Pancreas (tissue), 10 donors: ENCODE measurements around the gene AUH. TPM values are rescaled to one million over a fixed set of nuclear protein-coding genes. Genes with fewer than 3 reads are reported as not detected.

ENCODE experiments used
- ATAC-seq, 4 donors: fragments of 200-7000 bp; cut with Tn5 transposase; one replicate each; pipeline versions ENCODE4 v1.8.0 to v1.9.1; 2020; ENCODE audit warnings: mild to moderate bottlenecking in 4 of 4, moderate library complexity in 4 of 4
- DNase-seq, 6 donors: peaks; one replicate each; pipeline ENCODE4 v3.0.0-alpha.2; 2020
- FAIRE-seq: peaks from 2 replicates; lab custom pipeline; 2012; peaks lifted over from hg19 to GRCh38; lab: Jason Lieb, UNC
- H3K27ac ChIP-seq, 4 donors: fragments of 200-600 bp; sonication (generic); 1 replicate in 3 of 4; 2 replicates in 1 of 4; pipeline versions ENCODE4 v1.5.0 to v1.8.0; 2020
- H3K27me3 ChIP-seq, 4 donors: fragments of 200-600 bp; one replicate each; pipeline ENCODE4 v1.8.0; 2021
- H3K36me3 ChIP-seq, 3 donors: fragments of 200-600 bp; sonication (generic) in 1 of 3; one replicate each; pipeline versions ENCODE4 v1.5.0 to v1.8.0; 2020 to 2021
- H3K4me1 ChIP-seq, 3 donors: fragments of 200-600 bp; one replicate each; pipeline ENCODE4 v1.8.0; 2021
- H3K4me3 ChIP-seq, 4 donors: fragments of 200-600 bp; sonication (generic) in 2 of 4; one replicate each; pipeline versions ENCODE4 v1.5.0 to v1.8.0; 2020 to 2021
- H3K9me3 ChIP-seq, 4 donors: fragments of 200-600 bp; one replicate each; pipeline ENCODE4 v1.8.0; 2021
- WGBS, 2 donors: extraction: QIAGEN DNeasy Blood & Tissue Kit; methylation state at CpG; one replicate each; pipeline ENCODE4 v1.1.7; 2013; 5-methylcytosine and 5-hydroxymethylcytosine counted together
- intact Hi-C, 3 donors: fragments of 100-400 bp; cut with DNase I; formaldehyde crosslinking; loops; one replicate each; pipeline versions ENCODE4 v1.11.1 to v1.14.2; 2022
- polyA plus RNA-seq, 2 donors: library from polyadenylated mRNA; stranded (reverse); fragments of 200-250 nt; gene quantifications; one replicate each; pipeline ENCODE4 v1.2.3, GENCODE V29; 2013
- total RNA-seq, 6 donors: library from RNA; stranded (reverse); fragmentation: NEBNext Ultra II Directional in 4 of 6; extraction: Animal tissue kit (Norgen Biotek cat#: 25700) in 4 of 6; gene quantifications; one replicate each; pipeline versions ENCODE4 v1.2.1 to v1.2.4, GENCODE V29; 2021 to 2023
- TF ChIP-seq, protein P1 (sequence below), 4 donors: fragments of 200-600 bp; sonication (generic) in 3 of 4; IDR thresholded peaks; one replicate each; pipeline versions ENCODE4 v1.5.0 to v1.8.0; 2021; ENCODE audit warnings: antibody characterized with exemption in 4 of 4
- donor health status: healthy with polysubstance abuse.
- donor health status: DM: no; HTN: no; CAD: no; lungs with moderate emphysema.
- donor health status: DM: no; HTN: no; CAD: no.
- donor health status: control.
- donor health status: control.
- donor health status: Bipolar disorder and iron deficiency.
- donor health status: DM: yes; HTN: yes; CAD: no.
- donor health status: DM: no; HTN: no; CAD: no.
- donor health status: DM: no; HTN: no; CAD: no.
- donor health status: DM: yes; HTN: yes; CAD: no.

Gene AUH
- total and polyA plus RNA-seq, 8 donors: 11.2 to 19.5 (median 14.7) TPM

DNA sequence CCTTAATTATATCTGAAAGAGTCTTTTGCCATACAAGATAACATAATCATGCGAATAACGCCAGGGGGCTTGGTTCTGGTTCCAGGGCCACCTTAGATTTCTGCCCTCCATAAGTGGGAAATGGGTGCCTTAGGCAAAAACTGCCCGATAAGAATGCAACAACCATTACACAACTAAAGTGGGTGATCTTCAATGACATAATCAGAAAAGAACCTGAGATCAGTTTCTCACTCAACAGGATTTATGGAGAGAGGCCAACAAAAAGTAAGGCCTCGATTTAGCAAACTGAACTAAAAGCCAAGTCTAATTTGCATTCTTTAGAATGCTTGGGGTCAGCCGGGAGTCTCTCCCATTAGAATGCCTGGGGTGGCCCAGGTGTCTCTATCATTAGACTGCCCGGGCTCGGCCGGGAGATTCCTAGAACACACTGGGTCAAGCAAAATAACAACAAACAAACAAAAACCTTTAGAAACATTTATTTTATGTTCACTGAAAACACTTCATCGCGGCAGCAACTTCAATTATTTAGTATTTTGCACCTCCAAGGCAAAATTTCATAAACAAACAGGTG, 194.8 kb downstream of the AUH start:
- WGBS, 2 donors: 79 to 84% methylated on average over 10 of the region's 10 CpGs
- intact Hi-C loops: no loop called here
- DNase-seq (no peak), FAIRE-seq (no peak), ATAC-seq (no peak)
- Histone ChIP-seq H3K4me3 (no peak overlapping the region), H3K27ac (no peak overlapping the region), H3K9me3 (no peaks in the 10 kb centered on the region), H3K36me3 (no peaks in the 10 kb centered on the region), H3K27me3 (no peaks in the 10 kb centered on the region), H3K4me1 (peaks cover 0 to 3% (median 0%) of the 10 kb centered on the region in 3 donors)
- TF ChIP-seq, protein P1, sequence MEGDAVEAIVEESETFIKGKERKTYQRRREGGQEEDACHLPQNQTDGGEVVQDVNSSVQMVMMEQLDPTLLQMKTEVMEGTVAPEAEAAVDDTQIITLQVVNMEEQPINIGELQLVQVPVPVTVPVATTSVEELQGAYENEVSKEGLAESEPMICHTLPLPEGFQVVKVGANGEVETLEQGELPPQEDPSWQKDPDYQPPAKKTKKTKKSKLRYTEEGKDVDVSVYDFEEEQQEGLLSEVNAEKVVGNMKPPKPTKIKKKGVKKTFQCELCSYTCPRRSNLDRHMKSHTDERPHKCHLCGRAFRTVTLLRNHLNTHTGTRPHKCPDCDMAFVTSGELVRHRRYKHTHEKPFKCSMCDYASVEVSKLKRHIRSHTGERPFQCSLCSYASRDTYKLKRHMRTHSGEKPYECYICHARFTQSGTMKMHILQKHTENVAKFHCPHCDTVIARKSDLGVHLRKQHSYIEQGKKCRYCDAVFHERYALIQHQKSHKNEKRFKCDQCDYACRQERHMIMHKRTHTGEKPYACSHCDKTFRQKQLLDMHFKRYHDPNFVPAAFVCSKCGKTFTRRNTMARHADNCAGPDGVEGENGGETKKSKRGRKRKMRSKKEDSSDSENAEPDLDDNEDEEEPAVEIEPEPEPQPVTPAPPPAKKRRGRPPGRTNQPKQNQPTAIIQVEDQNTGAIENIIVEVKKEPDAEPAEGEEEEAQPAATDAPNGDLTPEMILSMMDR (IDR thresholded peaks at IDR 0.05): no peak

DNA sequence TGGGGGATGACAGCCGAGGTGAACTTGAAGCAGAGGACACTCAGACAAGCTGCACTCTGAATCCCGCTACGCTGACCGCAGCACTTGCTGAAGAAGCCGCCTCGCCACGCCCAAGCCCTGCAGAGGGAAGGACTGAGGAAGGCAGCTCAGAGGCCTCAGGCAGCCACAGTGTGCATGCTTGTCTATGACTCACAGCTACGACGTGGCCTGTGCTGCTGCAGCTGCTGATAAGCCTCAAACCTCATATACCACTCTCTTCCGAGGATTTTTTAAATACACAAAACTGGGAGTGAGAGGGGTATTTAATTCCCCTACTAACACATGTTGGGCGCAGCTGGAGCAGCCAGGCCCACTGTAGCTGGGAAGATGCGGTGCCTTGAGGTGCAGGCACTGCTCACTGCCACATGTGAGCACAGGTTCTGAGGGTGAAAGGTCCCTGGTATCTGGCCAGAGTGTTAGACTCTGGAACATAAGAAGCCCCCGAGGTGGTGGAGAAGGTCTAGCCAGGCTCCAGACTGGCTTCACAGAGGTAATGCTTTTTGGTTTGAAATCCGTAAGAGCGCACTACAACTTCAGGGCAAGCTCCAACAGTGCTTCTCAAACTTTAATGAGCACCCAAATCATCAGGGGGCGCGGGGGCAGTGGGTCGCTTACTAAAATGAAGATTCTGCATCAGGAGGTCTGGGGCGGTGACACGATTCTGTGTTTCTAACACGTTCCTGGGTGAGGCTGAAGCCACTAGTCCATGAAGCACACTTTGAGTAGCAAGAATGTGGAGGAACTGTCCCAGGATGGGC, 196.8 kb downstream of the AUH start:
- no peaks in the 10 kb centered on the region for H3K9me3 ChIP-seq
- ATAC-seq: peak in 3 of 4 donors; percentile 70 to 78 (median 72)
- TF ChIP-seq, protein P1 (IDR thresholded peaks at IDR 0.05): no peak
- no peaks in the 10 kb centered on the region for H3K27me3 ChIP-seq
- H3K4me1 ChIP-seq: peaks cover 0 to 3% (median 0%) of the 10 kb centered on the region in 3 donors
- H3K36me3 ChIP-seq: no peaks in the 10 kb centered on the region
- intact Hi-C loops: no loop called here
- no peak overlapping the region for H3K27ac ChIP-seq
- DNase-seq: peak in 1 of 6 donors; percentile 53
- FAIRE-seq: no peak
- no peak overlapping the region for H3K4me3 ChIP-seq
- 76 to 84% methylated on average over 21 of the region's 21 CpGs for WGBS, 2 donors

Other genes starting within 250 kb of the AUH start
- 10 to 100 TPM in 3 of 6 donors, 1 to 10 TPM in 3; 6.0 to 17.0 (median 10.8) TPM for gene NFIL3, start 61.9 kb upstream of the AUH start, total RNA-seq
- 10 to 100 TPM in 1 of 2 donors, 1 to 10 TPM in 1; 6.2 to 24.4 TPM for gene NFIL3, start 61.9 kb upstream of the AUH start, polyA plus RNA-seq